Measurements from ENCODE around the gene OOEP.

OOEP gene

DNA sequence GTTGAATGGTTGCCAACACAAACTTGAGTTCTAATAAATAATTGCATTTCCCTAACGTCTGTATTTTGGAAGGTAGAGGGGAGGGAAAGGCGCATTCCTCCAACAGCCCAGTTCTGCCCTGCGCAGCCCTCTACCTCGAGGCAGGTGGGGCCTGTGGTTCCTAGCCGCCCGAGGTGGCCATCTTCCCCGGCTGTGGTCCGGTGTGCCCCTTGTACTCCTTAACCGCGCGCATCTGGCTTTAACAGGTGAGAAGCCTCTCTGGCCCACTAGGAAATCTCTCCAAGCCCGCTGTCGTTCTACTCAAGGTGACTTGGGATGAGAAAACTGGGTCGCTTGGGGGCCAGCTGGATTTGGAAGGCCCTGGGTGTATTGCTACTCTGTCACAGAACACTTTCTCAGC is 5.6 kb downstream of the OOEP start:
- no peak for DNase-seq

DNA sequence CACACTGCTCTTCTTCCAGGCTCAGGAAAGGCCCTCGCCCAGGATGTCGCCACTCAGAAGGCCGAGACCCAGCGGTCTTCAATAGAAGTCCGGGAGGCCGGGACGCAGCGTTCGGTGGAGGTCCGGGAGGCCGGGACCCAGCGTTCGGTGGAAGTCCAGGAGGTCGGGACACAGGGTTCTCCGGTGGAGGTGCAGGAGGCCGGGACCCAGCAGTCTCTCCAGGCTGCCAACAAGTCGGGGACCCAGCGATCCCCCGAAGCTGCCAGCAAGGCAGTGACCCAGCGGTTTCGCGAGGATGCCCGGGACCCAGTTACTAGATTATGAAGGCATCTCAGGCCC is 6.2 kb downstream of the OOEP start:
- DNase-seq = no peak

DNA sequence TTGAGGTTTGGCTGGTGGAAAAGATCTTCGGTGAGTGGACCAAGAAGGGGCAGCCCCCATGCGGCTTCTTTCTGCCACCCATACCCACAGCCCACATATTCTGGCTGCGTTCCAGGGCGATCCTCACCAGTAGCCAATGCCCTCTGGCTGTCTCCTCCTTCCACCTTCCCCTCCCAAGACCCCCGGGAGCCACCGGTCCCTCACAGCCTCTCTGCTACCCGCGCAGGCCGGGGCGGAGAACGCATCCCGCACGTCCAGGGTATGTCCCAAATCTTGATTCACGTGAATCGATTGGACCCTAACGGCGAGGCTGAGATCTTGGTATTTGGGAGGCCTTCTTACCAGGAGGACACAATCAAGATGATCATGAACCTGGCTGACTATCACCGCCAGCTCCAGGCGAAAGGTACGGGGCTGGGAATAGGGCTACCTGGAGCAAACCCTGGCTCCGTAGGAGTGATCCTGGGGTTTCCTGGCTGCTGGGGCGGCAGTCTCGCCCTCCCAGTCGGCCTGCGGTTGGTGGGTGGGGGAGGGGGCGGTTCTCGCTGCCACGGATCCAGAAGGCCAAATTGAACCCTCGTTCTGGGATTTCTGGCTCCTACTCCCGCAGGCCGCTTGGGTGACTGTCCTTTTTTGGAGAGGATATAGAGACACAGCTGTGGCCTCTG is 6.7 kb downstream of the OOEP start:
- DNase-seq = no peak

DNA sequence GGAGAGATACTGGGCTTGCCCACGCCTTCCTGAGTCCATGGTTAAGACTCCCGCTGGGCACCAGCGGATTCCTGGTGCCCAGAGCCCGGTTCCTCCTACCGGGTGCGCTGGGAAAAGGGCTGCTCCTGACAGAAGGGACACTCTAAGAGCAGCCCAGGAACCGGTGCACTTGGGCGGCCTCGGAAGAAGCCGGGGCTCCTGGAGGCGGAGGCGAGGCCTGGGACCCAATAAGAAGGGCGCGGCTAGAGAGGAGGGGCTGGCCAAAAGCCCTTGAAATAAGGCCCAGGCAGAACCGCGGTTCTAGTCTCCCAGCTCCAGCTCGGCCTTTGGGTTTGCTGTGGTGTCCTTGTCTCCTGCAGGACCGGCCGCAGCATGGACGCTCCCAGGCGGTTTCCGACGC is 7.3 kb downstream of the OOEP start, which contains the start of gene KHDC3L:
Gene KHDC3L, plus strand, starts transcription at position 301 of the 400 bp plus-strand sequence. Its CDS starts 72 bp downstream, at position 373.
- DNase-seq = no peak

DNA sequence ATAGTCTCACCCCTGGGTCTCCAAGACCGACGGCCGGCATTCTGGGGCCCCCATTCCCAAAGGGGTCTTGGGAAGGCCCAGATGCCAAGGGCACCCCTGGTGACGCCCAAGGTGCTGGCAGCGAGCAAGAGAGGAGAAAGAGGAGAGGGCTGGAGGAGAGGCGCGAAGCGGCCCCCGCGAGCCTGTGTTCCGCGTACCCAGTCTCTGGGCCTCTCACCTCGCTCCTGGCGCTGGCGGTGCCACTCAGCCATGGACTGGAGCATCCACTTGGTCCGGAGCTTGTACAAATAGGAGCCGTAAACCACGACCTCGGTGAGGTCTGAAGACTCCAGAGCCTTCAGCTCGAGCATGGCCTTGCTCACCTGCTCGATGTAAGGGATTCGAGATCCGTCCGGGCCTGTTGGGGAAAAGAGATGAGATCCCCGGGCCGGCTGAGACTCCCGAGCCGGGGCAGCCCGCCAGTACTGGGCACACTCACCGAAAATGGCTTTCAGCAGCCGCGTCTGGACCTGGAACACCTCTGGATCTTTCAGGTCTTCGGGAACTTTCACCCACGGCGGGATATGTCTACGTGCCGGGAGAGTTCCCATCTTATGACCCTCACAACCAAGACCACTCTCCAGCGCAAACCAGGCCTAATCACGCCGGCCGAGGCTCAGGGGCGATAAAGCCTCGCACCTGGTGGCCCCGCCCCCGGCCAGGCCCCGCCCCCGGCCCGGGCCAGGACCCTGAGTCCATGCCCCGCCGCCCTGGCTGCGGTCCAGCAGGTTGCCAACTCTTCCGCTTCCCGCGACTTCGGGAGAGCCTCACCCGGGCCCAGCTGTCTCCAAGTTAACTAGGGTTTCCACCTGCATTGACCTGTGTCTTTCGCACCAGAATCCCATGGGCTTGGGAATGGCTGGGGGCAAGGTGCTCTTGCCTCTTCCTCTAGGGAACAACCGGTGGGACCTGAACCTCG is 15.8 kb downstream of the OOEP start, which contains the start of gene DPPA5:
Gene DPPA5, minus strand, starts transcription at position 641 of the 958 bp plus-strand sequence. Its CDS starts 51 bp downstream, at position 590.
- DNase-seq = no peak

DNA sequence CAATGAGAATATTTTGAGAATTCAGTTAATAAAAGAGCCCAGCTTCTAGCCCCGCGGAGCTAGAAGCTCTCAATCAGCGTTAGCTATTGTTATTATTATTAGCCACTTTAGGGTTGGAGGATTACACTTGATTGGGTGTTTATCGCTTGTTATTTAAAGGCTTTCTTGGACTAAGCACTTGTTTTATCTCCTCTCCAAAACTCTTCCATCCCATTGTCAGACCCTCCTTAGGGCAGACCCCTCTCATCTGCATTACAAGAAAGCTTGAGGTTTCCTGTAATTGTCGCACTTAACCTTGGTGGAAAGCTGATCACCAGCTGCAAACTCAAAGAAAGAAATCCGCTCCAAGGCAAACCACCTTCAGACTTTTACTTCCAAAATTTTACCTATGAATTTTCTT is 20.4 kb downstream of the OOEP start:
- no peak for DNase-seq

DNA sequence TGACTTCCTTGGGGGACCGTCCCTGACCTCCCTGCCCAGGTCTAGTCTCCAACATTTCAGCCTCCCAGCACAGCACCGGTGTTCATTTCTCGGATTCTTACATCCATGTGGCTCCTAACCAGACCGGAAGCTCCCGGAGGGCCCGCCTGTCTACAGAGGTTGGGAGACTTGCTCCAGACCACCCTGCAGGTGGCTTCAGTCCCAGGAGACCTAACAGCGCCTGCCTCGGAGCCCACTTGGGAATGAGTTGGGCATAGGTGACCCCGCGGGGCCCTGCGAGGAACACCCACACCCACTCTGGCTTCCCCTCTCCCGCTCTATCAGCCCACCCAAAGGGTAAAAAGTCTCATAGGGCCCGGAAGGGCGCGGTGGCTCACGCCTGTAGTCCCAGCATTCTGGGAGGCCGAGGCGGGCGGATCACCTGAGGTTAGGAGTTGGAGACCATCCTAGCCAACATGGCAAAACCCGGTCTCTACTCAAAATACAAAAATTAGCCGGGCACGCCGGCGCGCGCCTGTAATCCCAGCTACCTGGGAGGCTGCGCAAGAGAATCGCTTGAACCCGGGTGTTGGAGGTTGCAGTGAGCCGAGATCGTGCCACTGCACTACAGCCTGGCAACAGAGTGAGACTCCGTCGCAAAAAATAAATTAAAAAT is 21.0 kb downstream of the OOEP start:
- DNase-seq = no peak

DNA sequence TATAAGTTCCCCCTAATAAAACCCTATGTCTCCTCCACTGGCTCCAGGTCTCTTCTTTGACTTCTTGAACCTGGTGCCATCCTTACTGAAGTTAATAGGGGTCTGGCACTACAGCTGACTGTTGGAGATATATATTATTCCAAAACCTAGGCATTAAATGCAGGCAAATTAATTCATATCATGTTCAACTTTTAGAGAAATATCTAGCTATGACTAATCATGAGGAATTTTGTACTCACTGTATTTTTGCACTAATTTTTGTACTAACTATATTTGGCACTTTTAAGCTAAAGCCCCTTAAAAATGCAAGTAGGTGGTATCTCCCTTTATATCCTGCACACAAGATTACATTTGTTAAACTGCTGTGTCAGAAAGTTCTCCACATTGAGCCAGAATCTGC is 26.5 kb downstream of the OOEP start:
- DNase-seq = no peak

DNA sequence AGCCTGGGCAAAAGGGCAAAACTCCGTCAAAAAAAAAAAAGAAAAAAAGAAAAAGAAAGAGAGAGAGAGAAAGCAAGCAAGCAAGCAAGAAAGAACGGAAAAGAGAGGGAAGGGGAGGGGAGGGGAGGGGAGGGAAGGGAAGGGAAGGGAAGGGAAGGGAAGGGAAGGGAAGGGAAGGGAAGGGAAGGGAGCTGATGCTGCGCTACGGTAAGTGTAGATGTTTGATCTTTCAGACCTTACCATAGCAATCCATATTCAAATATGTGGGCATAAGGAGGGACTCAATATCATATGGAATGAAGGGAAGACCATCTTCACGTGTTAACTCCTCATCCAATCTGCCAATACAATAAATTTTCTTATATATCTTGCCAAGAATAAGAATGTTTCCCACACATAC is 27.5 kb downstream of the OOEP start:
- DNase-seq = no peak

DNA sequence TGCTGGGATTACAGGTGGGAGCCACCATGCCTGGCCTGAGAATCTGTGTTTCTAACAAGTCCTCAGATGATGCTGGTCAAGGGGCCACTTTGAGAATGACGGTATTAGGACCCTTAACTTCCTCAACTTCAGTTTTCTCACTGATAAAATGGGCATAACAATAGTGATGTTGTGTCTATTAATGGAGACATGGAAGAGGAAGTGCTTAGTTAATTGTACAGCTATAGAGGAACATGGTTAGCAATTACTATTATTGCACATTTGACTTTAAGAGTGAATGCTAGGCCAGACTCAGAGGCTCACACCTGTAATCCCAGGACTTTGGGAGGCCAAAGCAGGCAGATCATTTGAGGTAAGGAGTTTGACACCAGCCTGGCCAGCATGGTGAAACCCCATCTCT is 28.4 kb downstream of the OOEP start:
- DNase-seq = no peak

DNA sequence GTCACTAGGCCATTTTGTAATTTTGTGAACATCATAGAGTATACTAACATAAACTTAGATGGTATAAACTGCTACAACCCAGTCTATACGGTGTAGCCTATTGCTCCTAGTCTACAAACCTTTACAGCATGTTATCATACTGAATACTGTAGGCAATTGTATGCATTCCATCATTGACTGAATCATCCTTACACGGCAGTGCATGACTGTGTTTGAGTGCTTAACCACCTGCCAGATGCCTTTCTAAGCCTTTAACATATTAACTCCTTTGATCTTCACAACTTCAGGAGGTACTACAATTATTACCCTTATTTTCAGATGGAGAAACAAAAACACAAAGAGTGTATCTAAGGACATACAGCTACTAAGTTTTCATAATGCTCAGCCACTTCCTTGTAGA is 29.6 kb downstream of the OOEP start:
- no peak for DNase-seq

DNA sequence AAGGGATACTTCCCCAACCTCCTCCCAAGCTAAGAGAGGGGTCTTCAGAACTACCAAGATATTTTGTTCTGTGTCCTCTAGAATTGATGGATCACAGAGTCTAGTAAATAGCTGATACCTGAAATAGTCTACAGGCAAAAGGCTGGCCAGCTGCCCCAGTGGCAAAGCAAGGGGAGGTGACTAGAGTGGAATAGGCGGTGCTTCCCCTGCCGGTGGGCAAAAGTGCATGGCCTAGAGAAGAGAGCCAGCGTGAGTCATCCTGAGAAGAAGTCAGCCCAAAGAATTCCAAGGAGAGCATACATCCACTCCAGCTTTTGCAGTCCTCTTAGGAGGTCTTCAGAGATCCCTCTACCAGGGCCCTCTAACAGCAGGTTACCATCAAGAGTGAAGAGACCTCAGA is 30.4 kb downstream of the OOEP start:
- DNase-seq = no peak

DNA sequence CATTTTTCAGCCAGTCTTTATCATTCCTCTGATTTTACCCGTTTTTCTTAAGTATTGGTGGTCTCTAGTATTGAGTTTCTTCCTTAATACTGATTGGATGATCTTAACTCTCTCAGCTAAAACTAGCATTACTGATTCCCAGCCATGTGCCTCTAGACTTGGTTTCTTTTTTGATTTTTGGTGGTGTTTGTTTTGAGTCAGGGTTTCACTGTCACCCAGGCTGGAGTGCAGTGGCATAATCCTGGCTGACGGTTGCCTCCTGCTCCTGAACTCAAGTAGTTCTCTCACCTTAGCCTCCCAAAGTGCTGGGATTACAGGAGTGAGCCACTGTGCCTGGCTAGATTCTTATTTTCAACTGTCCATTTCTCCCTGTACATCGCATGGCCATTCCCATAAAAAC is 40.5 kb downstream of the OOEP start:
- no peak for DNase-seq

DNA sequence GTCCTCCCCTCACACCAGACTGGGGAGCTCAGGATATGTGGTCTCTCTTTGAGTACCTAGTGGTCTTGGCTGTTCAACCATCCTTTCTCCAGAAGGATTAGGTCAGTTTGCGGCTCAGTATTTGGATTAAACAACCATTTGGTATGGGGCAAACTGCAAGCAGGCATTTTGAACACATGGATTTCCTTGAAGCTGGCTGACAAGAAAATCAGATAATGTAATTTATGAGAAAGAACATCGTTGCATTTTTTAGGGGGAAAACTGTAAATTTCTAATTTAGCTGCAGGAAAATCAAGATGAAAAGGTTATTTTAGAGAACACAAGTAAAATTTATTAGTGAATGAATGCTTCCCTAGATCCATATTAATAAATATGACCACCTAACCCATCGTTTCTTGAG is 40.9 kb downstream of the OOEP start:
- no peak for DNase-seq

DNA sequence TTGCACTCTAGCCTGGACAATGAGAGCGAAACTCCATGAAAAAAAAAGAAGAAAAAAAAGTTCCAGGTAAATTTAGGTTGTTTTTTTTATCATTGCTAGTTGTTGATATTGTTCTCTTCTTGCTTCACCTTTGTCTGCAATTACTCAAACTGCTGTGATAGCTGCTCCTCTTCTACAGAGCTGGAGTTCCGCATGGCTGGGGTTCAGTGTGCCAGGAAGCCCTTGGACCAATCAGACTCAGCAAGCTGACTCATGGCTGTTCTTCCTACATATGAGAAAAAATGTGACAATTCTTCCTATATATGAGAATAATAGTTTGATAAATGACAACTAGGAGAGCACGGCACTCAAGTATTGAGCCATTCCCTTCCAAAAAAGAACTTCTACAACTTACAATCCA is 44.0 kb downstream of the OOEP start:
- no peak for DNase-seq

DNA sequence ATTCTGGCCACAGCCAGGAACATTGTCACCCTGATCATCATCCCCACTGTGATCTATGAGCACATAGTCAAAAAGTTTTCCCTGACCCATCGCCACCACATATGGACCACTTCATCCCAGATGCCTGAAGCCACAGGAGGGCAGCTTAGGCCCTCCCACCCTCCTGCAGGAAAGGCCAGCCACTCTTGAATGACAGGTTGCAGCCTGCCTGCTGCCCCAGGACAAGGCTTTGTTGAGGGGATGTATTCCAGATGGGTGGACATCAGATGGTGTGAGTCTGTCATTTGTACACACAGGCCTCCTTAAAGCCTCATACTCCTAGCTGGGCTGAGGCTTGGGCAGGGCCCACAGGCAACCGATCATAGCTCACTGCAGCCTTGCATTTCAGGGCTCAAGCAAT is 46.4 kb downstream of the OOEP start:
- DNase-seq = no peak

All from NCI-H1092 treated with DMSO at 0.1 percent for 48 hours (cell line).